OCI-LY3 (cell line): ENCODE measurements around the gene GPR155.

Experiments used
- H2AFZ ChIP-seq: fragments of 200-600, 300-600 bp; shearing (Covaris generic); 2 replicates; pipeline ENCODE4 v1.6.0; 2014; ENCODE audit warnings: antibody characterized with exemption, low read depth, low read length
- H3K27ac ChIP-seq: fragments of 200-600, 300-600 bp; sonication (generic); 2 replicates; pipeline ENCODE4 v1.5.1; 2014; ENCODE audit warnings: mild to moderate bottlenecking, low read length, moderate library complexity, mixed read lengths
- H3K27me3 ChIP-seq: fragments of 200-600, 300-600 bp; sonication (generic); 2 replicates; pipeline ENCODE4 v1.6.1; 2014; ENCODE audit warnings: low read depth, low read length, mixed read lengths
- H3K36me3 ChIP-seq: fragments of 200-600, 300-600 bp; sonication (generic); replicated peaks from 2 replicates; pipeline ENCODE3; 2014; ENCODE audit warnings: low read depth, low read length, mixed read lengths
- H3K4me1 ChIP-seq: fragments of 300-600, 200-600 bp; sonication (generic); 2 replicates; pipeline ENCODE4 v1.6.1; 2014; ENCODE audit warnings: low read length, mixed read lengths
- H3K4me2 ChIP-seq: fragments of 200-600, 300-600 bp; sonication (generic); 2 replicates; pipeline ENCODE4 v1.6.1; 2014; ENCODE audit warnings: low read length, mixed read lengths
- H3K4me3 ChIP-seq: fragments of 300-600, 200-600 bp; sonication (generic); 2 replicates; pipeline ENCODE4 v1.5.1; 2014; ENCODE audit warnings: antibody characterized with exemption, mild to moderate bottlenecking, low read length, moderate library complexity
- H3K79me2 ChIP-seq: fragments of 300-600, 200-600 bp; shearing (Covaris generic); 2 replicates; pipeline ENCODE4 v1.6.1; 2014; ENCODE audit warnings: mild to moderate bottlenecking, low read length, mixed read lengths
- H3K9ac ChIP-seq: fragments of 300-600, 200-600 bp; shearing (Covaris generic); 2 replicates; pipeline ENCODE4 v1.6.0; 2014; ENCODE audit warnings: mild to moderate bottlenecking, low read length, moderate library complexity
- H3K9me3 ChIP-seq: fragments of 200-600, 300-600 bp; shearing (Covaris generic); 2 replicates; pipeline ENCODE4 v1.6.1; 2014; ENCODE audit warnings: low read length, mixed read lengths; ENCODE audit not compliant: insufficient read depth
- H4K20me1 ChIP-seq: fragments of 200-600, 300-600 bp; sonication (generic); 2 replicates; pipeline ENCODE4 v1.6.1; 2016; ENCODE audit warnings: low read length, mixed read lengths; ENCODE audit not compliant: insufficient read depth
- CTCF ChIP-seq: fragments of 200-600, 300-600 bp; sonication (generic); IDR thresholded peaks from 2 replicates; pipeline ENCODE4 v1.5.1; 2014; ENCODE audit warnings: antibody characterized with exemption, low read length, low read depth
- EZH2phosphoT487 ChIP-seq: fragments of 200-600 bp; shearing (Covaris generic); IDR thresholded peaks from 2 replicates; pipeline ENCODE4 v1.6.1; 2018; ENCODE audit warnings: antibody characterized with exemption, mixed run types, low read depth

GPR155 gene

DNA sequence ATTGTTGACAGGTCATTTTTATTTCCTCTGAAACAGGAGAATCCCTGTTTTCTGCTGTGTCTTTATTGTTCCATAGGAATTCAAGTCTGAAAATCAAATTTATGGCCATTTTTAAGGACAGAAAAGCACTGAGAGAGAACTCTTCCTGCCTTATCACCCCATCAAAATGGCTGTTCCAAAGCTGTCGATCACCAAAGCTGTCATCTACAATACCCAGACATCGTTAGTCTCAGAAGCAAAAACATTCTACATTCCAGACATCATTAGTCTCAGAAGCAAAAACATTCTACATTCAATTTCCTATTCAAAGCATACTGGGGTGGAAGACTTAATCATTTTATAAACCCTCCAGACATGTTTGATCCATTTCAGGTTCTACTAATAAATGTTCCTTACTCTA is 46.9 kb downstream of the GPR155 start:
- H3K4me1 ChIP-seq, result no peaks in the 10 kb centered on the region
- no peaks in the 10 kb centered on the region for H4K20me1 ChIP-seq
- H3K9ac ChIP-seq, result no peak overlapping the region
- no peak for TF ChIP-seq CTCF
- no peak for TF ChIP-seq EZH2phosphoT487
- H3K9me3 ChIP-seq, result no peaks in the 10 kb centered on the region
- no peak overlapping the region for H2AFZ ChIP-seq
- H3K4me3 ChIP-seq, result no peak overlapping the region
- H3K36me3 ChIP-seq, result no peaks in the 10 kb centered on the region
- H3K4me2 ChIP-seq, result no peak overlapping the region
- no peaks in the 10 kb centered on the region for H3K27me3 ChIP-seq
- H3K79me2 ChIP-seq, result no peaks in the 10 kb centered on the region
- H3K27ac ChIP-seq, result no peak overlapping the region

DNA sequence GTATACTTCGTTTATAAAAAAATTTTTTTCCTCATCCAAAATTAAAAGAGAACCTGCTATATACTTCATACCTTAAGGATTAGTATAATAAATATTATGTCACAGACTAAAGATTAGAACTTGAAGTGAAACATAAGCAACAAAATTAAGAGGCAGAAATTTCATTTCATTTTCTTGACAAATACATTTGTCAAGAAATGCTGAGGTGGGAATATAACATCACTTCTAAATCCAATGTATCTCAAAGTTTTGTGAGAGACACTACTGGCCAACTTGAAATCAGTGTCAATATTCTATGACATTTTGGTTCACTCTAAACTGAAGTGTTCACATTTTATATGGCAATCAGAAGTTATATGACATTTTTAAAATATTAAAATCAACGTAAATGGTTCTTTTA is 47.5 kb downstream of the GPR155 start:
- no peak for TF ChIP-seq EZH2phosphoT487
- no peak for TF ChIP-seq CTCF
- H3K4me3 ChIP-seq, result no peak overlapping the region
- H4K20me1 ChIP-seq, result no peaks in the 10 kb centered on the region
- no peak overlapping the region for H3K27ac ChIP-seq
- no peaks in the 10 kb centered on the region for H3K27me3 ChIP-seq
- no peak overlapping the region for H3K4me2 ChIP-seq
- no peaks in the 10 kb centered on the region for H3K36me3 ChIP-seq
- H3K4me1 ChIP-seq, result no peaks in the 10 kb centered on the region
- H3K9ac ChIP-seq, result no peak overlapping the region
- no peaks in the 10 kb centered on the region for H3K9me3 ChIP-seq
- no peak overlapping the region for H2AFZ ChIP-seq
- H3K79me2 ChIP-seq, result no peaks in the 10 kb centered on the region

DNA sequence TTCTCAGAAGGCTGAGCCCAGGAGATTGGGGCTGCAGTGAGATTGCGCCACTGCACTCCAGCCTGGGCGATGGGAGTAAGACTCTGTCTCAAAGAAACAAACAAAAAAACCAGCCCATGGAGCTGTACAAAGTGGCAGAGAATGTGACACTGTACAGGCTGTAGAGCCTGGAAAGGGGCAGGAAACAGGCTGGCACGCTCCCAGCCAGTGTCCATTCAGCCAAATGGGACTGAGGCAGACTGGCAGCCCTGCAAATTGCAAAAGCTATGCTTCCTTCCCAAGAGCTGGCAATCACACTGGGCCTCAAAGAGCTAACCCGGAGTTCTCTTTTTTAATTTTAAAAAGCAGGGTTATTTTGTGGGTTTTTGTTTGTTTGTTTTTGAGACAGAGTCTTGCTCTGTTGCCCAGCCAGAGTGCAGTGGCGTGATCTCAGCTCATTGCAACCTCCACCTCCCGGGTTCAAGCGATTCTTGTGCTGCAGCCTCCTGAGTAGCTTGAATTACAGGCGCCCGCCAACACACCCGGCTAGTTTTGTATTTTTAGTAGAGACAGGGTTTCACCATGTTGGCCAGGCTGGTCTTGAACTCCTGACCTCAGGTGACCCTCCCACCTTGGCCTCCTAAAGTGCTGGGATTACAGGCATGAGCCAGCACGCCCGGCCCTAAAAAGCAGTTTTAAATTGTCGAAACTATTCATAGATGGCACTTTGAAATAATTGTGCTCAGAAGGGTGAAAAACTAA is 48.5 kb downstream of the GPR155 start:
- Histone ChIP-seq H3K36me3 (no peaks in the 10 kb centered on the region), H3K79me2 (no peaks in the 10 kb centered on the region), H3K27me3 (no peaks in the 10 kb centered on the region), H4K20me1 (no peaks in the 10 kb centered on the region), H3K4me2 (no peak overlapping the region), H3K9ac (no peak overlapping the region), H3K9me3 (no peaks in the 10 kb centered on the region), H2AFZ (no peak overlapping the region), H3K4me3 (no peak overlapping the region), H3K4me1 (no peaks in the 10 kb centered on the region), H3K27ac (no peak overlapping the region)
- TF ChIP-seq EZH2phosphoT487 (no peak), CTCF (no peak)

- Histone ChIP-seq H4K20me1 (no peaks in the 10 kb centered on the region), H3K9ac (no peak overlapping the region), H3K9me3 (no peaks in the 10 kb centered on the region), H3K27ac (no peak overlapping the region), H3K4me2 (no peak overlapping the region), H3K36me3 (no peaks in the 10 kb centered on the region), H3K4me3 (no peak overlapping the region), H3K27me3 (no peaks in the 10 kb centered on the region), H3K79me2 (no peaks in the 10 kb centered on the region), H2AFZ (no peak overlapping the region), H3K4me1 (no peaks in the 10 kb centered on the region)
- TF ChIP-seq CTCF (no peak), EZH2phosphoT487 (no peak)
Observed at GRCh38 chr2:174436351-174436750, 50.5 kb downstream of the GPR155 start.
